H1 (cell line): Measurements from ENCODE around the gene LPP. TPM values are rescaled to one million over a fixed set of nuclear protein-coding genes. Genes with fewer than 3 reads are reported as not detected.

Source experiments
- CTCF ChIA-PET: fragments of 300-600 bp; sonication (Branson Sonifier 250); formaldehyde crosslinking; loops from one replicate; lab custom pipeline; 2021; ENCODE audit not compliant: partially characterized antibody; lab: Charles Lee
- POLR2A ChIA-PET: fragments of 300-600 bp; sonication (Branson Sonifier 250); formaldehyde crosslinking; loops from one replicate; lab custom pipeline; 2021; ENCODE audit warnings: inconsistent platforms; ENCODE audit not compliant: partially characterized antibody; lab: Charles Lee
- DNase-seq, 2 experiments: peaks; one replicate each; pipeline versions ENCODE4 v3.0.0 to v3.0.0-alpha.2; 2010 to 2022; ENCODE audit warnings: low spot score in 2 of 2, low read depth in 1 of 2, mixed read lengths in 1 of 2
- FAIRE-seq: peaks from 2 replicates; lab custom pipeline; 2011; peaks lifted over from hg19 to GRCh38; lab: Jason Lieb, UNC
- H2AFZ ChIP-seq: 2 replicates; pipeline ENCODE4 v1.8.1; 2012; ENCODE audit warnings: low read length, inconsistent platforms
- H2AK5ac ChIP-seq: 2 replicates; pipeline ENCODE4 v1.6.1; 2013; ENCODE audit warnings: low read depth, low read length
- H2BK120ac ChIP-seq: replicated peaks from 2 replicates; pipeline ENCODE3; 2013; ENCODE audit warnings: low read depth, low read length, inconsistent platforms
- H2BK12ac ChIP-seq: 2 replicates; pipeline ENCODE4 v1.6.1; 2013; ENCODE audit warnings: low read depth, low read length
- H2BK15ac ChIP-seq: 2 replicates; pipeline ENCODE4 v1.6.1; 2013; ENCODE audit warnings: low read length
- H2BK20ac ChIP-seq: 2 replicates; pipeline ENCODE4 v1.6.1; 2013; ENCODE audit warnings: low read length
- H2BK5ac ChIP-seq: 2 replicates; pipeline ENCODE4 v1.6.1; 2013; ENCODE audit warnings: low read depth, low read length
- H3K14ac ChIP-seq: 2 replicates; pipeline ENCODE4 v1.6.1; 2013; ENCODE audit warnings: inconsistent platforms; ENCODE audit not compliant: insufficient read length
- H3K18ac ChIP-seq: 2 replicates; pipeline ENCODE4 v1.6.1; 2013; ENCODE audit warnings: low read length; ENCODE audit errors: extremely low read depth
- H3K23ac ChIP-seq: 2 replicates; pipeline ENCODE4 v1.6.1; 2013; ENCODE audit warnings: inconsistent platforms; ENCODE audit not compliant: insufficient read length
- H3K23me2 ChIP-seq: 2 replicates; pipeline ENCODE4 v1.6.1; 2013; ENCODE audit warnings: low read depth, low read length
- H3K27ac ChIP-seq: 2 replicates; pipeline ENCODE4 v1.6.1; 2011; ENCODE audit warnings: low read depth, low read length, inconsistent platforms
- H3K27me3 ChIP-seq, 4 experiments: replicated peaks in 1 of 4; 1 replicate in 1 of 4; 2 replicates in 3 of 4; pipeline versions ENCODE4 v1.6.1 to v1.8.1; 2011 to 2013; ENCODE audit warnings: low read length in 3 of 4, mild to moderate bottlenecking in 3 of 4, inconsistent platforms in 2 of 4, mixed read lengths in 2 of 4, moderate library complexity in 1 of 4; ENCODE audit not compliant: control insufficient read depth in 3 of 4, insufficient read depth in 3 of 4; ENCODE audit errors: extremely low read depth in 1 of 4
- H3K36me3 ChIP-seq, 4 experiments: 2 replicates each; pipeline versions ENCODE4 v1.6.1 to v1.8.1; 2011 to 2013; ENCODE audit warnings: mild to moderate bottlenecking in 4 of 4, low read length in 3 of 4, moderate library complexity in 2 of 4, control low read depth in 1 of 4, inconsistent platforms in 1 of 4; ENCODE audit not compliant: insufficient read depth in 4 of 4, control insufficient read depth in 2 of 4
- H3K4ac ChIP-seq: replicated peaks from 2 replicates; pipeline ENCODE3; 2013; ENCODE audit warnings: low read length, low read depth, mixed read lengths, inconsistent platforms; ENCODE audit not compliant: insufficient read length
- H3K4me1 ChIP-seq, 4 experiments: replicated peaks in 1 of 4; 1 replicate in 1 of 4; 2 replicates in 3 of 4; pipeline versions ENCODE4 v1.6.1 to v1.8.1; 2011 to 2013; ENCODE audit warnings: low read length in 3 of 4, inconsistent platforms in 2 of 4, mixed read lengths in 1 of 4; ENCODE audit not compliant: insufficient read depth in 4 of 4, control insufficient read depth in 3 of 4
- H3K4me2 ChIP-seq, 2 experiments: 2 replicates each; pipeline versions ENCODE4 v1.6.1 to v1.8.1; 2011 to 2013; ENCODE audit warnings: low read depth in 2 of 2, low read length in 2 of 2, control low read depth in 1 of 2, inconsistent platforms in 1 of 2, mild to moderate bottlenecking in 1 of 2; ENCODE audit not compliant: insufficient read depth in 1 of 2
- H3K4me3 ChIP-seq, 4 experiments: fragments of 200-600, 300-600 bp in 1 of 4; sonication (generic), shearing (Covaris generic), sonication (Bioruptor Twin) in 1 of 4; 2 replicates each; pipeline versions ENCODE4 v1.5.1 to v1.8.1; 2011 to 2016; ENCODE audit warnings: low read length in 4 of 4, low read depth in 3 of 4, control low read depth in 2 of 4, inconsistent platforms in 2 of 4, mild to moderate bottlenecking in 2 of 4, mixed read lengths in 1 of 4, moderate library complexity in 1 of 4; ENCODE audit not compliant: insufficient read depth in 2 of 4; ENCODE audit errors: extremely low read depth in 1 of 4
- H3K56ac ChIP-seq: replicated peaks from 2 replicates; pipeline ENCODE3; 2013; ENCODE audit warnings: low read depth, mild to moderate bottlenecking, mixed read lengths, low read length, inconsistent platforms; ENCODE audit not compliant: insufficient read length
- H3K79me1 ChIP-seq: 2 replicates; pipeline ENCODE4 v1.6.1; 2013; ENCODE audit warnings: low read depth, low read length, control low read depth
- H3K79me2 ChIP-seq, 2 experiments: 2 replicates each; pipeline versions ENCODE4 v1.6.1 to v1.8.1; 2012 to 2013; ENCODE audit warnings: low read length in 2 of 2, mild to moderate bottlenecking in 2 of 2, inconsistent platforms in 1 of 2; ENCODE audit not compliant: insufficient read depth in 2 of 2, control insufficient read depth in 1 of 2
- H3K9ac ChIP-seq, 4 experiments: replicated peaks in 1 of 4; 1 replicate in 1 of 4; 2 replicates in 3 of 4; pipeline versions ENCODE4 v1.6.1 to v1.8.1; 2011 to 2013; ENCODE audit warnings: low read depth in 3 of 4, low read length in 3 of 4, control low read depth in 2 of 4, mild to moderate bottlenecking in 2 of 4, moderate library complexity in 2 of 4, inconsistent platforms in 1 of 4; ENCODE audit errors: extremely low read depth in 1 of 4
- H3K9me3 ChIP-seq, 2 experiments: 2 replicates each; pipeline versions ENCODE4 v1.6.1 to v1.8.1; 2012 to 2013; ENCODE audit warnings: mild to moderate bottlenecking in 2 of 2, moderate library complexity in 2 of 2, control low read depth in 1 of 2, inconsistent platforms in 1 of 2, low read depth in 1 of 2, low read length in 1 of 2, mixed read lengths in 1 of 2; ENCODE audit not compliant: insufficient read depth in 2 of 2
- H4K20me1 ChIP-seq, 2 experiments: replicated peaks in 1 of 2; 2 replicates each; pipeline versions ENCODE3 to v1.8.1; 2011 to 2013; ENCODE audit warnings: inconsistent platforms in 2 of 2, low read length in 2 of 2, mild to moderate bottlenecking in 1 of 2; ENCODE audit not compliant: insufficient read depth in 2 of 2, control insufficient read depth in 1 of 2
- H4K5ac ChIP-seq: 2 replicates; pipeline ENCODE4 v1.6.1; 2013; ENCODE audit warnings: low read length, low read depth, mixed read lengths, inconsistent platforms; ENCODE audit not compliant: insufficient read length
- H4K8ac ChIP-seq: 2 replicates; pipeline ENCODE4 v1.8.0; 2013; ENCODE audit warnings: mild to moderate bottlenecking, moderate library complexity, low read length, inconsistent platforms; ENCODE audit not compliant: insufficient read depth; ENCODE audit errors: extremely low read depth
- H4K91ac ChIP-seq: replicated peaks from 2 replicates; pipeline ENCODE3; 2013; ENCODE audit warnings: low read length, mixed read lengths, inconsistent platforms; ENCODE audit not compliant: insufficient read length
- GTF2F1 ChIP-seq: IDR thresholded peaks from 2 replicates; pipeline ENCODE4 v1.6.1; 2012; ENCODE audit warnings: low read depth, low read length, improper control_type of control experiment, borderline replicate concordance
- POU5F1 ChIP-seq: IDR thresholded peaks from 2 replicates; pipeline ENCODE4 v1.6.1; 2011; ENCODE audit warnings: low read depth, mild to moderate bottlenecking, low read length, moderate library complexity
- WGBS, 2 experiments: shearing (Covaris generic) in 1 of 2; methylation state at CpG; one replicate each; pipeline versions ENCODE4 v1.1.6 to v1.1.7; 2013 to 2015; ENCODE audit warnings: low lambda C conversion rate in 2 of 2, mixed read lengths in 2 of 2, inconsistent platforms in 1 of 2, low coverage in 1 of 2, missing lambda C conversion rate in 1 of 2; ENCODE audit not compliant: insufficient replicate concordance in 2 of 2, insufficient coverage in 1 of 2, insufficient read length in 1 of 2; ENCODE audit errors: extremely low coverage in 1 of 2, missing lambda C conversion rate in 1 of 2; 5-methylcytosine and 5-hydroxymethylcytosine counted together
- polyA plus RNA-seq, 7 experiments: library from polyadenylated mRNA; depleted of rRNA in 3 of 7; stranded (reverse) in 5 of 7; unstranded in 2 of 7; fragments of >200 nt in 5 of 7; fragments of 200-250 nt in 2 of 7; gene quantifications; 1 replicate in 5 of 7; 2 replicates in 1 of 7; 4 replicates in 1 of 7; pipeline versions ENCODE4 v1.2.1 to v1.2.3, GENCODE V29; 2011 to 2013; ENCODE audit warnings: missing spikeins in 2 of 7, mixed read lengths in 2 of 7
- total RNA-seq: library from RNA; stranded (reverse); fragmentation: NEBNext Ultra II Directional; extraction: Animal tissue kit (Norgen Biotek cat#: 25700); gene quantifications from 2 replicates; pipeline ENCODE4 v1.2.1, GENCODE V29; 2021

Gene LPP
- total and polyA plus RNA-seq, 2 of the 8 experiments (the other 6 are each of a cell fraction or from before 2014, with no cell fraction given): 10.0 to 53.3 TPM

DNA sequence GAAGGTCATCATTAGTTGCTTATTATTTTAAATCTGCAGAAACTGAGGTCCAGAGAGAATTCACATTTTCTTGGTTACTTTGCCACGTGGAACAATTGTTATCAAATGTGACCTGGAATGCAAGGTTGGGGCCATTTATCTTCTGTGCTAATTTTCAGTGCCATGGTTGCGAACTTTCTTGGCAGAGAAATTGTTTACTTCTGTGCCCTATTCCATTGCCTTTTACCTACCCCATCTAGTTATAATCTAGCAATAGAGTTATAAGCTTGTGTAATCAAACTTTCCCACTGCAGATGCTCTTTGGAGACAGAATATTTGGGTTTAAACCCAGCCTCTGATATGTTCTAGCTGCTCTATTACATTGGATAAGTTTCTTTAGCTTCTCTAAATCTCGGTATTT lies 242.9 kb downstream of the LPP start:
- Histone ChIP-seq H2AK5ac (no peak overlapping the region), H3K56ac (no peak overlapping the region), H3K14ac (no peak overlapping the region), H3K27ac (no peak overlapping the region), H4K5ac (no peak overlapping the region), H3K79me1 (no peaks in the 10 kb centered on the region), H2BK5ac (no peak overlapping the region), H3K79me2 (no peaks in the 10 kb centered on the region), H3K27me3 (no peaks in the 10 kb centered on the region), H2BK20ac (no peak overlapping the region), H3K4me2 (no peak overlapping the region), H2AFZ (no peak overlapping the region), H3K4ac (no peak overlapping the region), H3K23ac (no peak overlapping the region), H3K23me2 (no peaks in the 10 kb centered on the region), H3K4me3 (no peak overlapping the region), H4K91ac (no peak overlapping the region), H2BK15ac (no peak overlapping the region), H4K8ac (no peak overlapping the region), H4K20me1 (no peaks in the 10 kb centered on the region), H3K18ac (no peak overlapping the region), H3K4me1 (no peaks in the 10 kb centered on the region), H2BK12ac (no peak overlapping the region), H2BK120ac (no peak overlapping the region), H3K9me3 (no peaks in the 10 kb centered on the region), H3K9ac (no peak overlapping the region), H3K36me3 (no peaks in the 10 kb centered on the region)
- WGBS, 2 experiments: 90% methylated on average over 3 of the region's 3 CpGs; no CpG with 5 or more reads in 1 of the 2 experiments
- TF ChIP-seq POU5F1 (no peak), GTF2F1 (no peak)
- FAIRE-seq (no peak), DNase-seq (no peak)
- ChIA-PET CTCF (interaction anchor here (1.5 kb wide), 1 partner anchor 10 kb away, joined by 3 read pairs; no protein-coding TSS in a partner anchor), POLR2A (interaction anchor here (0.6 kb wide), 1 partner anchor 183 kb away, joined by 3 read pairs; no protein-coding TSS in a partner anchor)
